NCI-H2171 treated with DMSO at 0.1 percent for 48 hours (cell line): ENCODE measurements around the gene TUBG2.
"Not testable (repeated sequence)": the region's sequence is repeated elsewhere in the genome, so short reads cannot be mapped to it uniquely, and the experiment has no call there.

ENCODE experiments used
- DNase-seq: peaks from one replicate; lab custom pipeline; 2025; lab: John Stamatoyannopoulos, UW

Gene TUBG2

GRCh38 chr17:42659079-42659931, at the start of gene TUBG2:
TUBG2 (plus strand) TSS chr17:42659284; CDS start chr17:42659504, 220 bp downstream.
- DNase-seq: peak; percentile 94

GRCh38 chr17:42609814-42610801, 49.0 kb upstream of the TUBG2 start:
- DNase-seq: not testable (repeated sequence)

GRCh38 chr17:42612013-42612412, 47.1 kb upstream of the TUBG2 start:
- no peak for DNase-seq

GRCh38 chr17:42613699-42614295, 45.3 kb upstream of the TUBG2 start:
- DNase-seq: no peak

DNA sequence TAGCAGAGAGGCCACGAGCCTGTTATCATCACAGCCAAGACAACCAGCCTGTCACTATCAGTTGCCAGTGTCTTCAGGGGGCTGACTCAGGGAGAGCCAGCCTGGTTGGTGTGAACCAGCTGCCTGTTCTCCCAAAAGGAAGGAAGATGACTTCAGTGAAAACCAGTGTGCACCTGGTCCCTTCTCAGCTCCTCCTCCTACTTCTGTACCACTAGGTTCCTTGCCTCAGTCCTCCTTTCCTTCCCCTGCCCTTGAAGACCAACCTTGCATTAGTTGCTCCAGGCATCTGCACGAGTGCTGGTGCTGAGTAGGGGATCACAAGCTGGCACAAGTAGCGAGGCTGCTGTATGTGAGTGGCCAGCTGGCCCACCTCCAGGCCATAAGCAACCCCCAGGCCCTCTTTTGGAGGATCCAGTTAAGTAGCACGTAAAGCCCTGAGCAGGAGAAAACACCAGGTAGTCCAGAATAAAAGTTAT, 41.1 kb upstream of the TUBG2 start:
- DNase-seq: no peak

GRCh38 chr17:42618442-42619150, 40.5 kb upstream of the TUBG2 start:
- peak; percentile 29 for DNase-seq

DNA sequence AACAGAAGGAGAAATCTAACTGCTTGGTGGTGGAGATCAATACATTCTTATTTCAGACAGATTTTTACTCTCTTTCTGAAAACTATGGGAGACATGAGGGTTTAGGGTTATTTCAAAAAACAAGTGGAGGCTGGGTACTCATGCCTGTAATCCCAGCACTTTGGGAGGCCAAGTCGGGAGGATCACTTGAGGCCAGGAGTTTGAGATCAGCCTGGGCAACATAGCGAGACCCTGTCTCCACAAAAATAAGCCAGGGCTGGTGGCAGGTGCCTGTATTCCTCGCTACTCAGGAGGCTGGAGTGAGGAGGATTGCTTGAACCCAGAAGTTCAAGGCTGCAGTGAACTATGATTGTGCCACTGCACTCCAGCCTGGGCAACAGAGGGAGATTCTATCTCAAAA, 37.1 kb upstream of the TUBG2 start:
- not testable (repeated sequence) for DNase-seq

DNA sequence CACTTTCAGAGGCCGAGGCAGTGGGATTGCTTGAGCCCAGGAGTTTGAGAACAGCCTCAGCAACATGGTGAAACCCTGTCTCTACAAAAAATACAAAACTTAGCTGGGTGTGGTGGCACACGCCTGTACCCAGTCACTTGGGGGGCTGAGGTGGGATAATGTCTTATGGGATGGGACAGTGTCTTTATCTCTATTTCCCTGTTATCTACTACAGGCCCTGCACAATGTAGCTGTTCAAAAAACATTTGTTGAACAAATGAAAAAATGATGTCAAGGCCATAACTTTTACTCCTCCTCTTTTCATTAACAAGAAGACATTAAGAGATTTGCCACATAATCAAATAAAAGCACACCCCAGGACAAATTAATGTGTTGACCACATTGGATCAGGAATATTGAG, 35.8 kb upstream of the TUBG2 start:
- no peak for DNase-seq

GRCh38 chr17:42623732-42624596, 35.1 kb upstream of the TUBG2 start:
- DNase-seq: peak; percentile 73

GRCh38 chr17:42627032-42627764, 31.9 kb upstream of the TUBG2 start:
- DNase-seq: not testable (repeated sequence)

GRCh38 chr17:42629411-42630009, 29.6 kb upstream of the TUBG2 start:
- DNase-seq: no peak

GRCh38 chr17:42632949-42633444, 26.1 kb upstream of the TUBG2 start:
- DNase-seq: no peak

GRCh38 chr17:42639525-42640113, 19.5 kb upstream of the TUBG2 start:
- no peak for DNase-seq

- no peak for DNase-seq
Observed at GRCh38 chr17:42640121-42640520, 19.0 kb upstream of the TUBG2 start.

- DNase-seq: no peak
Observed at GRCh38 chr17:42642336-42642735, 16.7 kb upstream of the TUBG2 start.

DNA sequence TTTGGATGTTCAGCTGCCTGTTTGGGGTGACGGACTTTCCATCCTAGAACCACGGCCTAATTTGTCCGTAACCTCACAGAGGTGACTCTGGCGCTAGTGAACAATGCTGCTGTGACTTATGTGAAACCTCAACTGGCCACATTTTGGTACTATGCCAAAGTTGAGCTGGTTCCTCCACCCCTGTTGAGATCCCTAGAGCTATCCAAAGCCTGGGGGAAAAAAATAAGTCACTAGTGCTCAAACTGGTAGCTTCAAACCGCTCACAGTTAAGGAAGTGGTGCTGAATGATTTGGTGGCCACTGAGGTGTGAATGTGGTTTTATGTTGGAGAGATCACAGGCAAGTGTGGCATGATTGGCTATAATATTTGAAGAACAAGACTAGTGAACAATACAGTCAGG, 11.3 kb upstream of the TUBG2 start:
- no peak for DNase-seq

DNA sequence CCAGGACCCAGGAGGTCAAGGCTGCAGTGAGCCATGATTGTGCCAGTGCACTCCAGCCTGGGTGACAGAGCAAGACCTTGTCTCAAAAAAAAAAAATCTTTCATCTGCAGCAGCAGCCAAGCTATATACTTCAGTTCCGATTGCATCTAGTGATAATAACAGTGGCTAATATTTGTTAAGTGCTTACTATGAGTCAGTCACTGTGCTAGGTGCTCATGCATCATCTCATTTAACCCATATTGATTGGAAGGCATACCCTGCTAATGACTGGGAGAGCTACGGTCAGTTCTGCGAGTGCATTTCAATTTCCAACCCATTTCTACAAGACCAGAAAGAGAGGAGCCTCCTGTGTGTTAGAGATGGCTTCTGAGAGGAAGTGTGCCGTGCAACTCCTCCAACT, 7.7 kb upstream of the TUBG2 start:
- DNase-seq: no peak

DNA sequence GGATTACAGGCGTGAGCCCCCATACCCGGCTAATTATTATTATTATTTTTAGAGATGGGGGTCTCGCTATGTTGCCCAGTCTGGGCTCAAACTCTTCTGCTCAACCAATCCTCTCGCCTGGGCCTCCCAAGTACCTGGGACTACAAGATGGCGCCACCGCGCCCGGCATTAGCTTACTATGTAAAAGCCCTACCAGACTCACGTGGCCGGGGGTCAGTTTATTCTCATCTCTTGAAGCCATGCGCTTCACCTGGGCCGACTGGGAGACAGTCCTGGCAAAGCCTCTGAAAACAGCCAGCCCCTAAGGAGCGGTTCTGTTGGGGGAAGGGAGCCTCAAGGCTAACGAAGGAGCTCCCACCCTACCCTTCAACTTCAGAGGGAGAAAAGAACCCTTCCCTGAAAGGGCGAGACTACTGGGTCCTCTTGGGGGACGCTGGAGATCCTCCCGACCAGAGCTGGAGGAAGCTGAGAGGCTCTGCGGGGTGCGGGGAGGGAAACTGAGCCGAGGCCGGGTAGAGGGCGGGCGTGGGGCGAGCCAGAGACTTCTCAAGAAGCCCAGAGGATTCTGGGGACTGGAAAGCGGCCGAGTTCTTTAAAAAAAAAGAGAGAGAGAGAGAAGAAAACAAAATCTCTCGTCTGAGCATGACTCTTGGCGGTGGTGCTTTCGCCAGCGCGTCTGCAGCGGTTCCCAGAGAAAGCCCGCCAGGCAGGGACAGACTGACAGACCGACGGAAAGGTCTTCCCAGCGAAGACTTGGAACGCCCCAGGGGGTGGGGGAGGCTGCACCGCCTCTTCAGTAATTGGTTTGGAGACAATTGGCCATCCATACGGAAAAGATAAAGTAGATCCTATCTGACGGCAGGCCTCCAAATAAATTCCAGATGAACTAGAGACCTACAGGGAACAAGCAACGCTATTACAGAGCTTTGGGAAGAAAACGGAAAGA, 5.6 kb upstream of the TUBG2 start:
- DNase-seq: no peak
